ENCODE results near the gene SOX1.

The SOX1 gene

DNA sequence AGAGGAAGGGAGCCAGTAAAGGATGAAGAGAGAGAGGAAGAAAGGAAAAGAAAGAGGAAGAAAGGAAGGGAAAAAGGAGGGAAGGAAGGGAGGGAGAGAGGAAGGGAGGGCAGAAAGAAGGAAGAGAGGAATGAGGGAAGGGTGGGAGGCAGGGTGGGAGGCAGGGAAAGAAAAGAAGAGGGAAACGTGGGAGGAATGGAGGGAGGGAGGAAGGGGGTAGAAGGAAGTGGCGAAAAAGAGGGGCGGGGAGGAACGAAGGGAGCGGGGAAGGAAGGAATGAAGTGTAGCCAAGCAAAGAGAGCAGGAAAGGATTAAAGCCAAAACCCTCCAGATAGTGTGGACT lies 53.1 kb downstream of the SOX1 start:
- DNase-seq, result no peak
- intact Hi-C loops (cut with DNase I), result no loop called here

Data from posterior cingulate gyrus (tissue), 11 donors.